Measurements from ENCODE around the gene IL17RA.

GRCh38 chr22:17079572-17079971 lies 5.2 kb upstream of the IL17RA start:
- TF ChIP-seq SIN3A (IDR thresholded peaks at IDR 0.05; ENCODE audit: borderline replicate concordance, insufficient read depth, low read length) (no peak), FOXP2 (optimal IDR thresholded peaks at IDR 0.05; ENCODE audit: borderline replicate concordance, extremely low read depth, extremely low read length, insufficient read depth) (no peak), POLR2AphosphoS5 (IDR thresholded peaks at IDR 0.05; ENCODE audit: low read depth, low read length) (no peak), TAF1 (IDR thresholded peaks at IDR 0.05; ENCODE audit: borderline replicate concordance, insufficient read depth, low read length) (no peak), REST (IDR thresholded peaks at IDR 0.05; ENCODE audit: insufficient read depth in 1 of 2, low read depth in 2 of 2, low read length in 2 of 2) (no peak)
